HEK293 (cell line): ENCODE data around the gene PACS1.

Experiments
- CTCF ChIA-PET: fragments of 350-600 bp; formaldehyde crosslinking; extraction: SDS; loops from one replicate; lab custom pipeline; 2021; ENCODE audit warnings: antibody characterized with exemption; lab: Yijun Ruan, JAX
- POLR2A ChIA-PET: fragments of 300-600 bp; formaldehyde crosslinking; extraction: SDS; loops from one replicate; lab custom pipeline; 2020; ENCODE audit warnings: antibody characterized with exemption, inconsistent platforms; lab: Yijun Ruan, JAX
- H3K27ac ChIP-seq: fragments of 200-500 bp; sonication (Bioruptor generic); 2 replicates; pipeline ENCODE4 v1.5.1; 2014; ENCODE audit warnings: low read depth, low read length, control low read depth, inconsistent platforms; ENCODE audit errors: extremely low read depth
- H3K36me3 ChIP-seq, 2 experiments: fragments of 200-500 bp in 1 of 2; sonication (Bioruptor generic) in 1 of 2; 1 replicate in 1 of 2; 2 replicates in 1 of 2; pipeline ENCODE4 v1.5.1; 2014 to 2017; ENCODE audit warnings: inconsistent platforms in 2 of 2, low read length in 2 of 2; ENCODE audit not compliant: control insufficient read depth in 2 of 2, insufficient read depth in 1 of 2
- H3K4me1 ChIP-seq: fragments of 200-500 bp; sonication (Bioruptor generic); 2 replicates; pipeline ENCODE4 v1.5.1; 2014; ENCODE audit warnings: mild to moderate bottlenecking, low read length, inconsistent platforms; ENCODE audit not compliant: control insufficient read depth, insufficient read depth
- H3K4me3 ChIP-seq: 2 replicates; pipeline ENCODE4 v1.5.1; 2011; ENCODE audit warnings: low read depth, mild to moderate bottlenecking, control low read depth, low read length, moderate library complexity
- H3K9me3 ChIP-seq: fragments of 200-500 bp; sonication (Bioruptor generic); 2 replicates; pipeline ENCODE4 v1.5.1; 2014; ENCODE audit warnings: low read depth, low read length, inconsistent platforms; ENCODE audit not compliant: control insufficient read depth, insufficient read depth
- EGR2 ChIP-seq: fragments of 450-650 bp; formaldehyde crosslinking; IDR thresholded peaks from 2 replicates; pipeline ENCODE4 v1.5.1; 2016; ENCODE audit warnings: low read depth, missing biosample characterization, missing genetic modification characterization
- KLF1 ChIP-seq: fragments of 450-650 bp; formaldehyde crosslinking; IDR thresholded peaks from 2 replicates; pipeline ENCODE4 v1.5.1; 2016; ENCODE audit warnings: missing biosample characterization, missing genetic modification characterization
- KLF16 ChIP-seq: fragments of 450-650 bp; formaldehyde crosslinking; IDR thresholded peaks from 2 replicates; pipeline ENCODE4 v1.5.1; 2017; ENCODE audit warnings: missing biosample characterization, missing genetic modification characterization
- KLF8 ChIP-seq: fragments of 450-650 bp; formaldehyde crosslinking; IDR thresholded peaks from 2 replicates; pipeline ENCODE4 v1.5.1; 2016; ENCODE audit warnings: missing biosample characterization, missing genetic modification characterization
- MEIS1 ChIP-seq: sonication (generic); formaldehyde crosslinking; IDR thresholded peaks from 2 replicates; pipeline ENCODE4 v1.8.1; 2022; ENCODE audit warnings: missing genetic modification reagents, mild to moderate bottlenecking, borderline replicate concordance
- MZF1 ChIP-seq: fragments of 450-650 bp; formaldehyde crosslinking; IDR thresholded peaks from 2 replicates; pipeline ENCODE4 v1.5.1; 2017; ENCODE audit warnings: missing biosample characterization, missing genetic modification characterization, borderline replicate concordance
- PATZ1 ChIP-seq: fragments of 450-650 bp; formaldehyde crosslinking; IDR thresholded peaks from 2 replicates; pipeline ENCODE4 v1.5.1; 2016; ENCODE audit warnings: missing biosample characterization, missing genetic modification characterization
- PRDM10 ChIP-seq: fragments of 450-650 bp; formaldehyde crosslinking; IDR thresholded peaks from 2 replicates; pipeline ENCODE4 v1.5.1; 2016; ENCODE audit warnings: missing biosample characterization, missing genetic modification characterization
- SP2 ChIP-seq: fragments of 450-650 bp; formaldehyde crosslinking; IDR thresholded peaks from 2 replicates; pipeline ENCODE4 v1.5.1; 2016; ENCODE audit warnings: missing biosample characterization, missing genetic modification characterization
- SP3 ChIP-seq: fragments of 450-650 bp; formaldehyde crosslinking; IDR thresholded peaks from 2 replicates; pipeline ENCODE4 v1.5.1; 2016; ENCODE audit warnings: missing biosample characterization, missing genetic modification characterization
- YY1 ChIP-seq: fragments of 450-650 bp; formaldehyde crosslinking; IDR thresholded peaks from 2 replicates; pipeline ENCODE4 v1.5.1; 2018; ENCODE audit warnings: missing biosample characterization, missing genetic modification characterization
- YY2 ChIP-seq: fragments of 450-650 bp; formaldehyde crosslinking; IDR thresholded peaks from 2 replicates; pipeline ENCODE4 v1.5.1; 2016; ENCODE audit warnings: missing biosample characterization, missing genetic modification characterization
- ZBTB10 ChIP-seq: fragments of 450-650 bp; formaldehyde crosslinking; IDR thresholded peaks from 2 replicates; pipeline ENCODE4 v1.5.1; 2016; ENCODE audit warnings: missing biosample characterization, missing genetic modification characterization
- ZBTB17 ChIP-seq: fragments of 450-650 bp; formaldehyde crosslinking; IDR thresholded peaks from 2 replicates; pipeline ENCODE4 v1.5.1; 2016; ENCODE audit warnings: missing biosample characterization, missing genetic modification characterization
- ZBTB21 ChIP-seq: fragments of 450-650 bp; formaldehyde crosslinking; IDR thresholded peaks from 2 replicates; pipeline ENCODE4 v1.5.1; 2017; ENCODE audit warnings: missing biosample characterization, missing genetic modification characterization
- ZBTB26 ChIP-seq: fragments of 450-650 bp; formaldehyde crosslinking; optimal IDR thresholded peaks from 2 replicates; pipeline ENCODE3; 2016; ENCODE audit warnings: missing biosample characterization, mild to moderate bottlenecking, missing genetic modification characterization
- ZNF169 ChIP-seq: fragments of 450-650 bp; formaldehyde crosslinking; IDR thresholded peaks from 2 replicates; pipeline ENCODE4 v1.5.1; 2016; ENCODE audit warnings: missing biosample characterization, missing genetic modification characterization
- ZNF561 ChIP-seq: fragments of 450-650 bp; IDR thresholded peaks from 2 replicates; pipeline ENCODE4 v1.5.1; 2018; ENCODE audit warnings: missing biosample characterization, missing genetic modification characterization, borderline replicate concordance
- ZNF76 ChIP-seq: fragments of 450-650 bp; formaldehyde crosslinking; IDR thresholded peaks from 2 replicates; pipeline ENCODE4; 2016; ENCODE audit warnings: low read depth, missing biosample characterization, missing genetic modification characterization, borderline replicate concordance
- TF ChIP-seq, protein P1 (sequence below): fragments of 450-650 bp; formaldehyde crosslinking; conservative IDR thresholded peaks from 2 replicates; pipeline ENCODE4 v1.5.1; 2016; ENCODE audit warnings: low read depth, missing biosample characterization, missing genetic modification characterization
- TF ChIP-seq, protein P2 (sequence below): fragments of 450-650 bp; formaldehyde crosslinking; IDR thresholded peaks from 2 replicates; pipeline ENCODE4 v1.5.1; 2017; ENCODE audit warnings: missing biosample characterization, missing genetic modification characterization

Gene PACS1

DNA sequence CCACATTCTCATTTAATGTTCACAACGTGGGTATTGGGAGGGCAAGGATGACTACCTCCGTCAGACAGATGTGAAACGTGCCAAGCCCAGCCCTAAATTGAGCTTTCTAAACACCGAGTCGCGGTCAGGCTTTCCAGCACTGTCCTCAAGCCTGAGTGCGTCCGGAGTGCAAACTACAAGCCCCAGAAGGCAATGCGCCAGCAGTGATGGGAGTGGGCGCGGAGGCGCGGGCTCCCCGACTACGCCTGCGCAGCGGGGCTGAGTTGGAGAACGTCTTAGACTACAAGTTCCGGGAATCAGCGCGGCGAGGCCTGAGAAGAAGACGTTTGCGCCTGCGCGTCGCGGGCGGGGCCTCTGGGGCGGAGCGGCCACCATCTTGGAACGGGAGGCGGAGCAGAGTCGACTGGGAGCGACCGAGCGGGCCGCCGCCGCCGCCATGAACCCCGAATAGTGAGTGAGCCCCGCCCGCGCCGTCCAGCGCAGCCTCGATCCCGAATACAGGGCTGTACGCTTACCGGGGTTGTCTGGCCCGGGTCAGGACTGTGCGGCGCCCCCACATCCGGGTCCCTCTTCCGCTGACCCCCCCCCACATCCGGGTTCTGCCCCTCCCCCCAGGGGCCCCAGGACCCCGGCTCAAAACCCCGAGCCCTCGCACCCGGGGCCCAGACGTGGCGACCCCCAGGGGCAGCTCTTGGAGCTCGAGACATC lies 198.3 kb downstream of the PACS1 start, which contains the start of gene RAB1B:
TSS of gene RAB1B (plus strand) at position 396 of the 708 bp plus-strand sequence. CDS start at position 437, 41 bp downstream.
- peak within 1 kb of the TSS; percentile 73 for H3K27ac ChIP-seq
- POLR2A ChIA-PET: interaction anchor here (0.5 to 1.8 kb wide), 11 partner anchors 8 to 409 kb away, joined by 3 to 9 read pairs (median 5); partner anchors contain the start of genes CNIH2, DPP3, MUS81 and YIF1A
- H3K36me3 ChIP-seq: peaks cover 0 to 66% of the 10 kb centered on the region in 2 experiments; a peak in 2 of 3 replicates
- no peaks in the 10 kb centered on the region for H3K9me3 ChIP-seq
- peaks cover 2% of the 10 kb centered on the region; the same call in 1 of the 2 replicates for H3K4me1 ChIP-seq
- H3K4me3 ChIP-seq: peak within 1 kb of the TSS; percentile 92
- CTCF ChIA-PET: interaction anchor here (0.5 to 4.9 kb wide), 7 partner anchors 10 to 200 kb away, joined by 3 to 24 read pairs (median 5); partner anchors contain the start of gene YIF1A
- no peak for TF ChIP-seq ZNF561 (tag by site-specific recombination)
- TF ChIP-seq ZBTB10: peak; percentile 75
- TF ChIP-seq MEIS1: no peak
- peak; percentile 90 for TF ChIP-seq PRDM10
- TF ChIP-seq, protein P1, sequence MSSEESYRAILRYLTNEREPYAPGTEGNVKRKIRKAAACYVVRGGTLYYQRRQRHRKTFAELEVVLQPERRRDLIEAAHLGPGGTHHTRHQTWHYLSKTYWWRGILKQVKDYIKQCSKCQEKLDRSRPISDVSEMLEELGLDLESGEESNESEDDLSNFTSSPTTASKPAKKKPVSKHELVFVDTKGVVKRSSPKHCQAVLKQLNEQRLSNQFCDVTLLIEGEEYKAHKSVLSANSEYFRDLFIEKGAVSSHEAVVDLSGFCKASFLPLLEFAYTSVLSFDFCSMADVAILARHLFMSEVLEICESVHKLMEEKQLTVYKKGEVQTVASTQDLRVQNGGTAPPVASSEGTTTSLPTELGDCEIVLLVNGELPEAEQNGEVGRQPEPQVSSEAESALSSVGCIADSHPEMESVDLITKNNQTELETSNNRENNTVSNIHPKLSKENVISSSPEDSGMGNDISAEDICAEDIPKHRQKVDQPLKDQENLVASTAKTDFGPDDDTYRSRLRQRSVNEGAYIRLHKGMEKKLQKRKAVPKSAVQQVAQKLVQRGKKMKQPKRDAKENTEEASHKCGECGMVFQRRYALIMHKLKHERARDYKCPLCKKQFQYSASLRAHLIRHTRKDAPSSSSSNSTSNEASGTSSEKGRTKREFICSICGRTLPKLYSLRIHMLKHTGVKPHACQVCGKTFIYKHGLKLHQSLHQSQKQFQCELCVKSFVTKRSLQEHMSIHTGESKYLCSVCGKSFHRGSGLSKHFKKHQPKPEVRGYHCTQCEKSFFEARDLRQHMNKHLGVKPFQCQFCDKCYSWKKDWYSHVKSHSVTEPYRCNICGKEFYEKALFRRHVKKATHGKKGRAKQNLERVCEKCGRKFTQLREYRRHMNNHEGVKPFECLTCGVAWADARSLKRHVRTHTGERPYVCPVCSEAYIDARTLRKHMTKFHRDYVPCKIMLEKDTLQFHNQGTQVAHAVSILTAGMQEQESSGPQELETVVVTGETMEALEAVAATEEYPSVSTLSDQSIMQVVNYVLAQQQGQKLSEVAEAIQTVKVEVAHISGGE (tag by site-specific recombination): peak; percentile 67
- TF ChIP-seq ZBTB17 (tag by site-specific recombination): peak; percentile 85
- peak; percentile 63 for TF ChIP-seq SP2 (tag by site-specific recombination)
- peak; percentile 92 for TF ChIP-seq SP3 (tag by site-specific recombination)
- peak; percentile 73 for TF ChIP-seq PATZ1
- TF ChIP-seq, protein P2, sequence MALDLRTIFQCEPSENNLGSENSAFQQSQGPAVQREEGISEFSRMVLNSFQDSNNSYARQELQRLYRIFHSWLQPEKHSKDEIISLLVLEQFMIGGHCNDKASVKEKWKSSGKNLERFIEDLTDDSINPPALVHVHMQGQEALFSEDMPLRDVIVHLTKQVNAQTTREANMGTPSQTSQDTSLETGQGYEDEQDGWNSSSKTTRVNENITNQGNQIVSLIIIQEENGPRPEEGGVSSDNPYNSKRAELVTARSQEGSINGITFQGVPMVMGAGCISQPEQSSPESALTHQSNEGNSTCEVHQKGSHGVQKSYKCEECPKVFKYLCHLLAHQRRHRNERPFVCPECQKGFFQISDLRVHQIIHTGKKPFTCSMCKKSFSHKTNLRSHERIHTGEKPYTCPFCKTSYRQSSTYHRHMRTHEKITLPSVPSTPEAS (tag by site-specific recombination): no peak
- TF ChIP-seq KLF16: 0 out of 2 replicates have a peak, but pooled peaks have one; percentile 44
- peak; percentile 35; the same call in 1 of the 2 replicates for TF ChIP-seq KLF1 (tag by site-specific recombination)
- peak; percentile 34; the same call in 1 of the 2 replicates for TF ChIP-seq KLF8 (tag by site-specific recombination)
- TF ChIP-seq ZNF169 (tag by site-specific recombination): no peak
- peak; percentile 61 for TF ChIP-seq ZBTB26
- peak; percentile 71; the same call in 1 of the 2 replicates for TF ChIP-seq YY1 (tag by site-specific recombination)
- TF ChIP-seq MZF1 (tag by site-specific recombination): no peak
- TF ChIP-seq ZNF76: peak; percentile 97
- TF ChIP-seq EGR2 (tag by site-specific recombination): peak; percentile 52
- TF ChIP-seq ZBTB21 (tag by site-specific recombination): no peak
- TF ChIP-seq YY2 (tag by site-specific recombination): peak; percentile 76
